ENCODE results near the gene MYO1E. TPM values are rescaled to one million over a fixed set of nuclear protein-coding genes. Genes with fewer than 3 reads are reported as not detected.

The MYO1E gene
- total RNA-seq, 1 experiment from 2014 or later, result 68.8 TPM

DNA sequence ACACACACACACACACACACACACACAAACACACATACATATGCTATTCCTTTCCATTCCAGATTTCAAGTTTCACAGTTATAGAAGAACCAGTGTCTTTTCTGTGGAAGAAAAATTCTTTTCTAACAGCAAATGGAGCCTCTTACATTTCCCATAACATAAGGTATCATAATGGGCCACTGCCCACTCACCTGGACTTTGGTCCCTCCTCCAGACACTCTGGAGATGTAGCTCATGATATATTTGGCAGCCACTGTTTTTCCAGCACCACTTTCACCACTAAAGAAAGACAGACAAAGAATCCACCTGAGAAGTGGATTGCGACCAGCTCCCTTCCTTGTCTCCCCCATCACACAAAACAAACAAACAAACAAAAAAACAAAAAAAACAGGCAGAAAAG, 136.3 kb downstream of the MYO1E start:
- ATAC-seq, result no peak
- H3K9ac ChIP-seq (ENCODE audit: low read length), result no peak overlapping the region
- H3K9me2 ChIP-seq (replicated peaks; ENCODE audit: low read length), result no peaks in the 10 kb centered on the region
- BruUV-seq (replicated peaks), result no TSS peak
- POLR2A ChIA-PET (ENCODE audit: unreplicated experiment), result no interaction called here
- no peaks in the 10 kb centered on the region for H3F3A ChIP-seq (ENCODE audit: low read length, unreplicated experiment)
- no peak overlapping the region for H3K4me2 ChIP-seq (ENCODE audit: low read length)
- no peak overlapping the region for H3K4me3 ChIP-seq (ENCODE audit: low read length)
- no peaks in the 10 kb centered on the region for H4K20me1 ChIP-seq (ENCODE audit: low read length)
- intact Hi-C loops (cut with micrococcal nuclease), result no loop called here
- no peaks in the 10 kb centered on the region for H3K9me3 ChIP-seq (ENCODE audit: low read length)
- TF ChIP-seq EZH2 (IDR thresholded peaks at IDR 0.05; ENCODE audit: low read length, unreplicated experiment), result no peak
- TF ChIP-seq, protein P1, sequence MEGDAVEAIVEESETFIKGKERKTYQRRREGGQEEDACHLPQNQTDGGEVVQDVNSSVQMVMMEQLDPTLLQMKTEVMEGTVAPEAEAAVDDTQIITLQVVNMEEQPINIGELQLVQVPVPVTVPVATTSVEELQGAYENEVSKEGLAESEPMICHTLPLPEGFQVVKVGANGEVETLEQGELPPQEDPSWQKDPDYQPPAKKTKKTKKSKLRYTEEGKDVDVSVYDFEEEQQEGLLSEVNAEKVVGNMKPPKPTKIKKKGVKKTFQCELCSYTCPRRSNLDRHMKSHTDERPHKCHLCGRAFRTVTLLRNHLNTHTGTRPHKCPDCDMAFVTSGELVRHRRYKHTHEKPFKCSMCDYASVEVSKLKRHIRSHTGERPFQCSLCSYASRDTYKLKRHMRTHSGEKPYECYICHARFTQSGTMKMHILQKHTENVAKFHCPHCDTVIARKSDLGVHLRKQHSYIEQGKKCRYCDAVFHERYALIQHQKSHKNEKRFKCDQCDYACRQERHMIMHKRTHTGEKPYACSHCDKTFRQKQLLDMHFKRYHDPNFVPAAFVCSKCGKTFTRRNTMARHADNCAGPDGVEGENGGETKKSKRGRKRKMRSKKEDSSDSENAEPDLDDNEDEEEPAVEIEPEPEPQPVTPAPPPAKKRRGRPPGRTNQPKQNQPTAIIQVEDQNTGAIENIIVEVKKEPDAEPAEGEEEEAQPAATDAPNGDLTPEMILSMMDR (conservative IDR thresholded peaks at IDR 0.05; ENCODE audit: low read depth, low read length), result no peak
- TF ChIP-seq EZH2phosphoT487 (IDR thresholded peaks at IDR 0.05; ENCODE audit: borderline replicate concordance, low read length), result no peak
- DNase-seq, result no peak
- no peak overlapping the region for H2AFZ ChIP-seq (ENCODE audit: low read length)
- H3K4me1 ChIP-seq (ENCODE audit: insufficient read depth, low read length), result no peaks in the 10 kb centered on the region
- peaks cover 3% of the 10 kb centered on the region; the same call in 1 of the 2 replicates for H3K36me3 ChIP-seq (ENCODE audit: low read depth, low read length)
- H3K27me3 ChIP-seq (ENCODE audit: low read length), result no peaks in the 10 kb centered on the region
- H3K79me2 ChIP-seq (ENCODE audit: low read length), result peaks cover 14% of the 10 kb centered on the region
- CTCF ChIA-PET, result no interaction called here
- H3K27ac ChIP-seq (ENCODE audit: low read length), result no peak overlapping the region

DNA sequence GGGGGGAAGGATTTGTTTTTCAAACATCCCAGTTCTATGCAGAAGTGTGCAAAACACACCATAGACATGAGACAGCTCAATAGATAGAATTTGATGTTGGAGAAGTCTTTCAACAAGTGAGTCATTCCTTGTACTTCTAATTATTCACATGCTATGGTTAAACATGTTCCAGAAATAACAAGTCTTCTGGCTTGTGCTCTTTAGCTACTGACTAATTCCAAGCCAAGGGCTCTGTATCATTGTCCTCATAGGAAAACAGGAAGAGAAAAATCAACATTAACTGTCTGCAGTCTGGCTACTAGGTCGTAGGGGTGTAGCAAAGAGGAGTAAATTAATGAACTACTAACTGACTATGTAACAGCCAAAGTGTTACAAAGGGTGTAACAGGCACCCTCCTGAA, 140.2 kb downstream of the MYO1E start:
- Histone ChIP-seq H3K4me1 (ENCODE audit: insufficient read depth, low read length) (no peaks in the 10 kb centered on the region), H3K9ac (ENCODE audit: low read length) (no peak overlapping the region), H2AFZ (ENCODE audit: low read length) (no peak overlapping the region), H3K27ac (ENCODE audit: low read length) (no peak overlapping the region), H3F3A (ENCODE audit: low read length, unreplicated experiment) (no peaks in the 10 kb centered on the region), H3K27me3 (ENCODE audit: low read length) (no peaks in the 10 kb centered on the region), H3K36me3 (ENCODE audit: low read depth, low read length) (peaks cover 13% of the 10 kb centered on the region), H4K20me1 (ENCODE audit: low read length) (no peaks in the 10 kb centered on the region), H3K9me3 (ENCODE audit: low read length) (no peaks in the 10 kb centered on the region), H3K4me3 (ENCODE audit: low read length) (no peak overlapping the region), H3K79me2 (ENCODE audit: low read length) (peaks cover 7% of the 10 kb centered on the region), H3K4me2 (ENCODE audit: low read length) (no peak overlapping the region), H3K9me2 (replicated peaks; ENCODE audit: low read length) (no peaks in the 10 kb centered on the region)
- CTCF ChIA-PET, result no interaction called here
- no peak for TF ChIP-seq EZH2 (IDR thresholded peaks at IDR 0.05; ENCODE audit: low read length, unreplicated experiment)
- TF ChIP-seq, protein P1 (conservative IDR thresholded peaks at IDR 0.05; ENCODE audit: low read depth, low read length), result no peak
- intact Hi-C loops (cut with micrococcal nuclease), result no loop called here
- peak; percentile 10 for DNase-seq
- POLR2A ChIA-PET (ENCODE audit: unreplicated experiment), result no interaction called here
- BruUV-seq (replicated peaks), result no TSS peak
- peak; percentile 40; the same call in 1 of the 2 replicates for ATAC-seq

DNA sequence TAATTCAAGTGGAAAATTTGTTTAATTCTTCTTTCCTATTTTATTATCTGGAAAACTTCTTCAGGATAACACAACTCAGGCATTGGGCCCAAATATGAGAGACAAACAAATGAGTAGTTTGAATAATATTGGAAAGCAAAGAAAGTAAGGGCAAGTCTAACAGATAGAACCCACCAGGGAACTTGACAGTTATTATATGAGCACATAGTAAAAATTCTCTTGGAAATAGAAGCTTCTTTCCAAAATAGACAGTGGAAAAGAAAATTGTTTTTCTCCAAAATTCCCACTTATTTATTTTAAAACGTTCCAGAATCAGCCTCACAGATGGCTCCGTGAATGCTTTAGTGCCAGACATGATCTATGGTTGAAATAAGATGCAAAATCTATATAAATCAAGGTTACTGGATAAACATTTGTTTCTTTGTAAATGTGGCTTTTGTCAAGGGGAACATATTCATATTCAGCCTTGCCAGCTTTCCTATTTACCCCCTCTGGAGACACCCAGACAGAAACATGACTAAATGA, 142.1 kb downstream of the MYO1E start:
- Histone ChIP-seq H2AFZ (ENCODE audit: low read length) (no peak overlapping the region), H3K9me3 (ENCODE audit: low read length) (no peaks in the 10 kb centered on the region), H3K4me3 (ENCODE audit: low read length) (no peak overlapping the region), H3K4me2 (ENCODE audit: low read length) (no peak overlapping the region), H4K20me1 (ENCODE audit: low read length) (no peaks in the 10 kb centered on the region), H3K79me2 (ENCODE audit: low read length) (no peaks in the 10 kb centered on the region), H3K9me2 (replicated peaks; ENCODE audit: low read length) (no peaks in the 10 kb centered on the region), H3F3A (ENCODE audit: low read length, unreplicated experiment) (no peaks in the 10 kb centered on the region), H3K9ac (ENCODE audit: low read length) (no peak overlapping the region), H3K27ac (ENCODE audit: low read length) (no peak overlapping the region), H3K4me1 (ENCODE audit: insufficient read depth, low read length) (no peaks in the 10 kb centered on the region), H3K36me3 (ENCODE audit: low read depth, low read length) (peaks cover 18% of the 10 kb centered on the region), H3K27me3 (ENCODE audit: low read length) (no peaks in the 10 kb centered on the region)
- no TSS peak for BruUV-seq (replicated peaks)
- POLR2A ChIA-PET (ENCODE audit: unreplicated experiment), result interaction anchor here (0.5 kb wide), 1 partner anchor 231 kb away, joined by 3 read pairs; no protein-coding TSS in a partner anchor
- TF ChIP-seq, protein P1 (conservative IDR thresholded peaks at IDR 0.05; ENCODE audit: low read depth, low read length), result no peak
- TF ChIP-seq EZH2phosphoT487 (IDR thresholded peaks at IDR 0.05; ENCODE audit: borderline replicate concordance, low read length) (no peak), EZH2 (IDR thresholded peaks at IDR 0.05; ENCODE audit: low read length, unreplicated experiment) (no peak)
- ATAC-seq, result no peak
- intact Hi-C loops (cut with micrococcal nuclease), result no loop called here
- CTCF ChIA-PET, result no interaction called here
- DNase-seq, result no peak
